ENCODE measurements around the gene RDH13.
A peak's percentile ranks its signal among the peaks of the same experiment; 100 is the strongest.
"Not testable (repeated sequence)": the region's sequence is repeated elsewhere in the genome, so short reads cannot be mapped to it uniquely, and the experiment has no call there.

The RDH13 gene

GRCh38 chr19:55062735-55063491 lies at the start of gene RDH13:
Gene RDH13, minus strand, starts transcription at chr19:55063148. Its CDS starts 116 bp downstream, at chr19:55063032.
- no peaks in the 10 kb centered on the region for H3K9me3 Mint-ChIP-seq
- peak within 1 kb of the TSS; percentile 84 for H3K4me3 Mint-ChIP-seq
- peaks cover 10% of the 10 kb centered on the region for H3K36me3 Mint-ChIP-seq (ENCODE audit: low read depth)
- H3K27me3 Mint-ChIP-seq = peaks cover 21% of the 10 kb centered on the region
- DNase-seq (peak; percentile 100), ATAC-seq (peak; percentile 99)
- H3K4me1 Mint-ChIP-seq = peaks cover 13% of the 10 kb centered on the region
- peak within 1 kb of the TSS; percentile 35 for H3K27ac Mint-ChIP-seq

- Mint-ChIP-seq H3K4me1 (peaks cover 17% of the 10 kb centered on the region), H3K27ac (no peak overlapping the region), H3K36me3 (ENCODE audit: low read depth) (peaks cover 17% of the 10 kb centered on the region), H3K4me3 (no peak overlapping the region), H3K9me3 (no peaks in the 10 kb centered on the region), H3K27me3 (no peaks in the 10 kb centered on the region)
- no peak for DNase-seq
- ATAC-seq = no peak
Observed at GRCh38 chr19:55112246-55112776, 49.4 kb upstream of the RDH13 start.

DNA sequence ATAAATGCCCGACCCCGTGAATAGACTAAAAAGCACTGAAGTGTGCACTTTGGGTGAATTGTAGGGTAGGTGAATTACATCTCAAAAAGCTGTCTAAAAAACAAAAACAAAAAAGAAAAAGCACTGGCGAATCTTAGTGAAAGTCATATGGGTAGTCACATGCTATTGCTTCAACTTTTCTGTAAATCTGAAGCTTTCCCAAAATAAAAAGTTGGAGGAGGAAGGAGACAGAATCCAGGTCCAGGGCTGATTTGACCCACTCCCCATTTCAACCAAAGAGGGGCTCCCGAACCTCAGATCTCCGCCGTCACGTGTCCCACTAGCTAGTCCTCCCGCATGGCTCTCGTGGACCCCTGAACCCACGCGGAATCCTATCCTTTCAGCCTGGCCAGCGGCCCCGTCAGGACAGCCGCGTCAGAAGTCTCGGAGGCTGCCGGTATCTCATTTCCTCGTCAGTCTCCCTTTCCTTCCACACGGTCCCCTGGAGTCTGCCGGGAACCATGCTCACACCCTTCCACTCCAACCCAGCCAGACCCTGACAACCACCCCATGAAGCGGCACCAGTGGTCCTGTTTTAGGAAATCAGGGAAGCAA lies 48.4 kb upstream of the RDH13 start:
- ATAC-seq (no peak), DNase-seq (no peak)
- H3K27me3 Mint-ChIP-seq = no peaks in the 10 kb centered on the region
- peaks cover 18% of the 10 kb centered on the region for H3K36me3 Mint-ChIP-seq (ENCODE audit: low read depth)
- H3K4me3 Mint-ChIP-seq = no peak overlapping the region
- no peak overlapping the region for H3K27ac Mint-ChIP-seq
- peaks cover 17% of the 10 kb centered on the region for H3K4me1 Mint-ChIP-seq
- no peaks in the 10 kb centered on the region for H3K9me3 Mint-ChIP-seq

DNA sequence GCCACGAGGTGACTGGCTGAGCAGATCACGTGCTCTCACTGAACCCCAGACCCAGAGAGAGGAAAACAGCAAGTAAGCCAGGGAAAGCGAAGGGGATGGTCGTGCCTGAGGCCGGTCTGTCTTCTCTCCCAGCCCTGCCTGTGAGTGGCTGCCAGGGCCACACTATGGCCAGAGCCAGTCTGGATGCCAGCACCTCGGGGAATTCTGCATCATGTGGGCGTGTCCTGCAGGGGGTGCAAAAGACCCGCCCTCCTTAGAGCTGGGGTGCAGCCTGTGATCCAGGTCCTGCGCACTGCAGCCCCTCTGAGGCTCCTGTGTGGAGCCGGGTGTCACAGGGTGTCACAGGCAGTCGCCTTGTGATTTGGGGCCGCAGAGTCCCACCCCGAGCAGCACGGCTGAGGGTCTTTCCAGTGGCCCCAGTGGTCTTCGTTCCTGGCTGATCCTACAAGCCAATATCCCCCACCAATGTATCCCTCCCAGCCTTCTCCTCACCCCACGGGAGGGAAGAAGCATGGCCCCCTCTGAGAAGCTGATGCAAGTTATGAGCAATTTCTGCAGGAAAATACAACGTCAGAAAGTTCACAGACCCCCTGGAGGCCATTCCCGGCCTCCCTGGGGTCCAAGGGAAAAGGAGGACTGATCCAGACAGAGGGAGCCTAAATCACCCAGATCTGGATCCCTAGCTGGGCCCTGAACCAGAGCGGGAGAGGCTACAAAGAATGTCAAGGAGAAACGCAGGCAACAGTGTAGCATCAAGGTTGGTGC lies 46.8 kb upstream of the RDH13 start:
- DNase-seq (no peak), ATAC-seq (no peak)
- H3K4me3 Mint-ChIP-seq = no peak overlapping the region
- H3K27me3 Mint-ChIP-seq = no peaks in the 10 kb centered on the region
- no peak overlapping the region for H3K27ac Mint-ChIP-seq
- H3K9me3 Mint-ChIP-seq = no peaks in the 10 kb centered on the region
- peaks cover 3% of the 10 kb centered on the region for H3K4me1 Mint-ChIP-seq
- H3K36me3 Mint-ChIP-seq (ENCODE audit: low read depth) = peaks cover 15% of the 10 kb centered on the region

GRCh38 chr19:55107252-55107651 lies 44.3 kb upstream of the RDH13 start:
- not testable (repeated sequence) for ATAC-seq, DNase-seq, H3K9me3 Mint-ChIP-seq, H3K27ac Mint-ChIP-seq, H3K4me3 Mint-ChIP-seq, H3K27me3 Mint-ChIP-seq, H3K4me1 Mint-ChIP-seq
- H3K36me3 Mint-ChIP-seq (ENCODE audit: low read depth) = peaks cover 27% of the 10 kb centered on the region

DNA sequence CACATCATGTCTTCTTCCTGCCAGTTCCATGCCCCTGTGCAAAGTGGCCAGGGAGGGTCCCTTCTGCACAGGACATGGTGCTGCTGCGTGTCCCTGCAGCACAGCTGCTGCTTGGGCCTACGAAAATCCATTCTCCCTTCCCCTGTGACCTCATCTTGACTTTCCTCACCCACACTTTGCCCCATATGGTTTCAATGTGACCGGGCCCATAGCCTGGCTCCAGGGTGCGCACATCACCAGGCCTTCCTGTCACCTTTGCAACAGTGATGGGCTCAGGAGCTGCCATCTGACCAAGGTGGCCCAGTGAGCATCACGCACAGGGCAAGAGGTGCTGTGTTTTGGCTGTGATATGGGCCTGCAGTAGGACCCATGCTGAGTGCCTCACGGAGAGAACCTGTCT lies 43.6 kb upstream of the RDH13 start:
- Mint-ChIP-seq H3K9me3 (no peaks in the 10 kb centered on the region), H3K4me3 (no peak overlapping the region), H3K36me3 (ENCODE audit: low read depth) (peaks cover 29% of the 10 kb centered on the region), H3K27ac (no peak overlapping the region), H3K27me3 (no peaks in the 10 kb centered on the region), H3K4me1 (no peaks in the 10 kb centered on the region)
- ATAC-seq = peak; percentile 33
- DNase-seq = no peak

DNA sequence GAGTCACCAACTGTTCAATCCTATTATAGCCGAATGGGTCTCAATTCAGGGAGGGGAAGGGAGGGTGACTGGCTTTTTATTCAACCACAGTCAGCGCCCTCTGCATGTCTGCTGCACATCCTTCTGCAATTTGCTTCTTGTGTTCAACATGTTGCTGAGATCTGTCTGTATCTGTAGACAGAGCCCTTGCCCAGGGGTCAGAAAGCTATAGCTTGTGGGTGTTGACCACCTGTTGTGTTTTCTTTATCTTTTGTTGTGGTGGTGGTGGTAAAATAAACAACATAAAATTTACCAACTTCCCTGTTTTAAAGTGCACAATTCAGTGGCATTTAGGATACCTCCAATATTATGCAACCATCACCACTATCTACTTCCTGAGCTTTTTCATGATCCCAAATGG lies 42.3 kb upstream of the RDH13 start:
- DNase-seq = no peak
- Mint-ChIP-seq H3K27ac (no peak overlapping the region), H3K4me1 (no peaks in the 10 kb centered on the region), H3K36me3 (ENCODE audit: low read depth) (peaks cover 34% of the 10 kb centered on the region), H3K9me3 (no peaks in the 10 kb centered on the region), H3K4me3 (no peak overlapping the region), H3K27me3 (no peaks in the 10 kb centered on the region)
- no peak for ATAC-seq

GRCh38 chr19:55103190-55103589 lies 40.2 kb upstream of the RDH13 start:
- Mint-ChIP-seq H3K4me3 (no peak overlapping the region), H3K9me3 (no peaks in the 10 kb centered on the region), H3K27me3 (no peaks in the 10 kb centered on the region), H3K27ac (no peak overlapping the region), H3K36me3 (ENCODE audit: low read depth) (peaks cover 30% of the 10 kb centered on the region), H3K4me1 (no peaks in the 10 kb centered on the region)
- DNase-seq (no peak), ATAC-seq (no peak)

DNA sequence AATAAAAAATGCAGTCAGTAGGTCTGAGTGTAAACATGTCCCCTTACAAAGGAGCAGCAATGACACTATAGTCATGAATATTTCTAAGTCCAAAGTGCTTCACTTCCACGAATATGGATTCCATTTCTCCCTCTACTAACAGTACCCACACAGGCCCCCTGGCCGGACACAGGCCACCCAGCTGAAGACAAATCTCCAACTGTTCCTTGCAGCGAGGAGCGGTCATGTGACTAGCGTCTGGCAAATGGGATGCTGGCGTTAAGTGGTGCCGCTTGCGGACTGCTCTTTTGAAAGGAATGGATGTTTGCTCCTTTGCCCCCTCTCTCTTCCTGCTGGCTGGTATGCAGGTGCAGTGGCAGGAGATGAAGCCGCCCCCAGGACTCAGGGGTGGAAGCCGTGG lies 38.3 kb upstream of the RDH13 start:
- no peak overlapping the region for H3K27ac Mint-ChIP-seq
- no peak for ATAC-seq
- H3K4me3 Mint-ChIP-seq = no peak overlapping the region
- H3K9me3 Mint-ChIP-seq = no peaks in the 10 kb centered on the region
- H3K36me3 Mint-ChIP-seq (ENCODE audit: low read depth) = peaks cover 30% of the 10 kb centered on the region
- no peaks in the 10 kb centered on the region for H3K27me3 Mint-ChIP-seq
- no peak for DNase-seq
- no peaks in the 10 kb centered on the region for H3K4me1 Mint-ChIP-seq

DNA sequence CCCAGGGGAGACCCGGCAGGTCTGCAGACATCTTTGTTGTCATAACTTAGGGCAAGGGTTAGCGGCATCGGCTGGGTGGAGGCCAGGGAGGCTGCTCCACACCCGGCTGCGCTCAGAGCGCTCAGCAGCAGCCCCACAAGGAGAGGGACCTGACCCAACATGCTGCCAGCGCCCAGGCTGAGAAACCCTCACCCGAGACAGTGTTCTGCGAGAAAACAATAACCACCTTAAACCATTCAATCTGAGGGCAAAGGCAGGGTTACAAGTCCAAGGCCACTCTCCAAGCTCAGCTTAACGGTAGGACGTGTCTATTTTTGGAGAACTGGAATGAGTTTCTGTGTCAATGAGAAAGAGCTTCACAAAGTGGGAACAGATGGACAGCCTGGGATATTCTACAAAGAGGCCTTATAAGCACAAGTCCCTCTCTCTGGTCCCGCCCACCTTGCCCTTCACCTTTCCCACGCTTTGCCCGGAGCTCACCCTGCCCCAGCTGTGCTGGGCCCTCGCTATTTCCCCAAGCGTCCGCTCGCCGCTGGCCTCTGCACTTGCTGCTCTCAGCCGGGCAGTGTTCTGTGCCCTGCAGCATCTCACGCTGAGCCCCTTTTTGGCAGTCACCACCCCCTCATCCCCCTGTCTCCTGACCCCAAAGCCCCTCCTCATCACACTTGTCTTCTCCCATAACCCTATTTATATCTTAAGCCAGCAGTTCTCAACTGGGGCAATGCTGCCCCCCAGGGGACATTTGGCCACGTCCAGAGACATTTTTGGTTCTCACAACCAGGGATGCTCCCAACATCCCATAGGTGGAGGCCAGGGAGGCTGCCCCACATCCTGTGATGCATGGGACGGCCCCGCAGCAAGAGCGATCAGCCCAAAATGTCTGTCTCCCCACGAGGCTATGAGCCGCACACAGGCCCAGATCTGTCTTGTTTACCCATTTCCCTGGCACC lies 36.9 kb upstream of the RDH13 start:
- Mint-ChIP-seq H3K27me3 (no peaks in the 10 kb centered on the region), H3K9me3 (no peaks in the 10 kb centered on the region), H3K4me3 (no peak overlapping the region), H3K4me1 (no peaks in the 10 kb centered on the region), H3K36me3 (ENCODE audit: low read depth) (peaks cover 28% of the 10 kb centered on the region), H3K27ac (no peak overlapping the region)
- no peak for ATAC-seq
- no peak for DNase-seq

- no peak for DNase-seq
Observed at GRCh38 chr19:55098716-55099556, 36.0 kb upstream of the RDH13 start.

DNA sequence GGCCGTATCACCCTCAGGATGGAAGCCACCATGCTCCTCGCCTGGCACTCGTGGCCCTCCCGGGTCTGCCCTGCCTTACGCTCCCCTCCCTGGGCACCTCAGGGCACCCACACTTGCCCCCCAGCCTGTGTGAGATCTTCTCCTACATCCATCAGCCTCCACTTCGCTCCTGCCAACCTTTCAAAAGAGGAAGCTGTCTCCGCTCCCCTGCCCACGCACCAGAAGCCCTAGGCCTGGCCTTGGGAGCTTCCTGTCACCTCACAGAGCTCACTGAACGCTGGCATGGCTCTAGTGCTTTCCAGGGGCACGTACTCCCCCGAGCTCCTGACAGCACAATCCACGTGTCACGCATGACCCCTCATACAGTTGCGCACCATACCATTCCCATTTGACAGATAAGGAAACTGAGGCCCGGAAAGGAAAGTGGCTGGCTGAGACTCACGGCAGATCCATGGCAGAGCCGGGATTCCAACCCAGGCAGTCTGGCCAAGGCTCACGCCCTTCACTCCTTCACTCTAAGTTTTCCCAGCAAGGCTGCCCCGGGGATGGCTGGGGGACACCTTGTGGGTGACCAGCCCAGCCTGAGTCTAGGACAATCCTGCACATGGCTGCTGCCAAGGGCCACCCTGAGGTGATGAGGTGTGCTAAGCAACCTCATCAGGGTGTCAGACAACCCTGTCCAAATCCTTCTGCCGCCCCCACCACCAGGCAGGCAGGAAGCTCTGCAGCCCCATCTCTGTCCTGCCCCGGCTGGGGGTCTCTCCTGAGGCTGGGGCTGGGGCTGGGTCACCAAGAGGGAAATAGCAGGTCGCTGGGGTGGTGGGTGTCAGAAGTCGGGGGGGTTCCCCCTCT lies 35.1 kb upstream of the RDH13 start:
- H3K9me3 Mint-ChIP-seq = no peaks in the 10 kb centered on the region
- H3K27ac Mint-ChIP-seq = no peak overlapping the region
- no peak for DNase-seq
- no peak overlapping the region for H3K4me3 Mint-ChIP-seq
- H3K27me3 Mint-ChIP-seq = no peaks in the 10 kb centered on the region
- peaks cover 24% of the 10 kb centered on the region for H3K36me3 Mint-ChIP-seq (ENCODE audit: low read depth)
- ATAC-seq = no peak
- H3K4me1 Mint-ChIP-seq = no peaks in the 10 kb centered on the region

More at GRCh38 chr19:55098716-55099556, 36.0 kb upstream of the RDH13 start:
- Mint-ChIP-seq H3K9me3 (no peaks in the 10 kb centered on the region), H3K27ac (no peak overlapping the region), H3K4me3 (no peak overlapping the region), H3K4me1 (no peaks in the 10 kb centered on the region), H3K36me3 (ENCODE audit: low read depth) (peaks cover 30% of the 10 kb centered on the region), H3K27me3 (no peaks in the 10 kb centered on the region)
- no peak for ATAC-seq

Data from activated naive CD8-positive, alpha-beta T cell treated with anti-CD3 and anti-CD28 coated beads, Interleukin-2, amount 50 U/mL, for 24 hours (primary cell).